ENCODE measurements around the gene NPPB. TPM values are rescaled to one million over a fixed set of nuclear protein-coding genes. Genes with fewer than 3 reads are reported as not detected.
A peak's percentile ranks its signal among the peaks of the same experiment; 100 is the strongest.

The NPPB gene
- polyA plus RNA-seq, 12 donors = not detected

DNA sequence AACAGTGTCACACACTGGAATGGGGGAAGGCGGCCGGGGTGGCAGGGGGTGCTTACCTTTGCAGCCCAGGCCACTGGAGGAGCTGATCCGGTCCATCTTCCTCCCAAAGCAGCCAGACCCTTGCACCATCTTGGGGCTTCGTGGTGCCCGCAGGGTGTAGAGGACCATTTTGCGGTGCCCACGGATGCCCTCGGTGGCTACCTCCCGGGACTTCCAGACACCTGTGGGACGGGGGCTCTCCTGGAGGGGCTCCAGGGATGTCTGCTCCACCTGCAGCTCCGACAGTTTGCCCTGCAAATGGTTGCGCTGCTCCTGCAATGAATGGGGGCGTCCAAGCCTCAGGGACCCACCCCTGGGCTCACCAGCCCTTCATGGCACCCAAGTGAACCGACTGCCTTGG is 587 bp downstream of the NPPB start:
- no peak for DNase-seq

GRCh38 chr1:11857164-11857851 is 1.4 kb downstream of the NPPB start:
- no peak for DNase-seq

GRCh38 chr1:11856698-11857097 is 2.0 kb downstream of the NPPB start:
- no peak for DNase-seq

DNA sequence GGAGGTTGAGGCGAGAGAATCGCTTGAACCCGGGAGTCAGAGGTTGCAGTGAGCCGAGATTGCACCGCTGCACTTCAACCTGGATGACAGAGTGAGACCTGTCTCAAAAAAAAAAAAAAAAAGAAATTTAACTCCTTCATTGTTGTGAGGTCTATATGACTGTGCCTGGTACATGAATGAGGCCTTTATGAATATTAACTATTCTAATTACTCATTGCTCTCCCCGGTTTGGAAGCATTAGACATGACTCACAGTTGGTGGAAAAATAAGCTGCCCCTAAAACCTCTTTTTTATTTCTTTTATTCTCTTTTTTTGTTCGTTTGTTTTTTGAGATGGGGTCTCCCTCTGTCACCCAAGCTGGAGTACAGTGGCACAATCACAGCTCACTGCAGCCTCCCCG is 3.3 kb downstream of the NPPB start:
- no peak for DNase-seq

- DNase-seq = no peak
These were observed 4.2 kb downstream of the NPPB start for GRCh38 chr1:11854519-11854918.

DNA sequence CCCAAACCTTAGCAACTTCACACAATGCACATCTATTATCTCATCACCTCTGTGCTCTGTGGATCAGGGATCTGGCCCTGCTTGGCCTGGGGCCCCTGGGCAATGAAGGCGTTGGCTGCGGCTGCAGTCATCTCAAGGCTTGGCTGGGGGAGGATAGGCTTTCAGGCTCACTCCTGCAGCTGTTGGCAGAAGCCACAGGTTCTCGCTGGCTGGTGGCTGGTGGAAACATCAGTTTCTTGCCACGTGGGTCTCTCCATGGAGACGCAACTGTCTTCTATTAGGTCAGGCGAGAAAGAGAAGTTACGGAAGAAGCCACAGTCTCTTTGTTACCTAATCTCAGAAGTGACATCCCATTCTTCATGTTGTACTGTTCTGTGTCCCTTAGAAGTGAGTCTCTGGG is 7.6 kb downstream of the NPPB start:
- DNase-seq = no peak

GRCh38 chr1:11850156-11850555 is 8.6 kb downstream of the NPPB start:
- no peak for DNase-seq

DNA sequence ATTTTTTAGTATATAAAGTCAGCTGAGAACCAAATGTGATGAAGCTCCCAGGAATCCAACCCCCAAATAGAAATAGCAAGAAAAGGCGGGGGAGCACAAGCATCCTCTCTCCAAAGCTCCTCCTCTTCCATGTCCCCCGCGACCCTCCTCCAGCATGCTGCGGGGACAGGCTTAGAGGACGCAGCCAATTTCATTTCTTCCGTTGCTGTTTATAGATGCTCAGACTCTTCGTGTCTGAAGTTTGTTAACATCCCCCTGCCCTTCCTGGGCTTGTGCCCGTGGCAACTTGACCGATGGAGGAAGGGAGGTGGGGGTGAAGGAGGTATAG is 10.4 kb downstream of the NPPB start:
- DNase-seq = no peak

- DNase-seq = no peak
These were observed 10.9 kb downstream of the NPPB start, which contains the start of gene NPPA for GRCh38 chr1:11847667-11848372. NPPA (minus strand) TSS chr1:11847783; CDS start chr1:11847684, 99 bp downstream.

GRCh38 chr1:11845641-11846335 is 13.0 kb downstream of the NPPB start:
- DNase-seq = no peak

GRCh38 chr1:11842154-11843041 is 16.3 kb downstream of the NPPB start:
- no peak for DNase-seq

DNA sequence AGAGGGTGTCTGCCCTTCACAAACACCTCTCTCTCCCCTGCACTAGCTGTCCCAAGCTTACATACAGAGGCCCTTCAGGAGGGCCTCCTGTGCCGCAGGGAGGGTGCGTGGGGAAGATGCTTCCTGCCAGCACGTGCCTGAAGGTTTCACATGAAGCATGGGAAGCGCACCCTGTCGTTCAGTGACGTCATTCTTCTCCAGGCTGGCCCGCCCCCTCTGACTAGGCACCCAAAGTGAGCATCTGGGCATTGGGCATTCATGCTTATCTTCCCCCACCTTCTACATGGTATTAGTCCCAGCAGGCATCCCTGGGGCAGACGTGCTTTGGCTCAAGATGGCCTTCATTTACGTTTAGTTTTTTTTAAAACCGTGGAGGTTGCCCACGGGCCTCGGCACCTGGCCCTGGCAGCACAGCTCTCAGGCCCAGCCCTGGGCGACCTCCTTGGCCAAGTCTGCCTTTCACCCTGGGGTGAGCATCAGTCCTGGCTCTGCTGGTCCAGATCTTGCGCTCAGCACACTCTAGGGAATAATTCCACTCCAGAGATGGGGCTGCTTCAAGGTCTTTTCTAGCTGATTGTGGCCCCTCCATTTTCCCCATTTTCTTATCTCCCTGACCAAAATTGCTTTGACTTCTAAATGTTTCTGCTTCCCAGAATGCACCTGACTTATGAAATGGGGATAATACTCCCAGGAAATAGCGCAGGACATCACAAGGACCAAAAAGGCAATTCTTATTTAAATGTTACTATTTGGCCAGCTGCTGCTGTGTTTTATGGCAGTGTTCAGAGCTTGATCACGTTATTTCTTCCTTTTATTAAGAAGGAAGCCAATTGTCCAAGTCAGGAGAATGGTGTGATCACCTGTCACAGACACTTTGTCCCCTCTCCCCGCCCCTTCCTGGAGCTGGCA is 17.2 kb downstream of the NPPB start:
- no peak for DNase-seq

DNA sequence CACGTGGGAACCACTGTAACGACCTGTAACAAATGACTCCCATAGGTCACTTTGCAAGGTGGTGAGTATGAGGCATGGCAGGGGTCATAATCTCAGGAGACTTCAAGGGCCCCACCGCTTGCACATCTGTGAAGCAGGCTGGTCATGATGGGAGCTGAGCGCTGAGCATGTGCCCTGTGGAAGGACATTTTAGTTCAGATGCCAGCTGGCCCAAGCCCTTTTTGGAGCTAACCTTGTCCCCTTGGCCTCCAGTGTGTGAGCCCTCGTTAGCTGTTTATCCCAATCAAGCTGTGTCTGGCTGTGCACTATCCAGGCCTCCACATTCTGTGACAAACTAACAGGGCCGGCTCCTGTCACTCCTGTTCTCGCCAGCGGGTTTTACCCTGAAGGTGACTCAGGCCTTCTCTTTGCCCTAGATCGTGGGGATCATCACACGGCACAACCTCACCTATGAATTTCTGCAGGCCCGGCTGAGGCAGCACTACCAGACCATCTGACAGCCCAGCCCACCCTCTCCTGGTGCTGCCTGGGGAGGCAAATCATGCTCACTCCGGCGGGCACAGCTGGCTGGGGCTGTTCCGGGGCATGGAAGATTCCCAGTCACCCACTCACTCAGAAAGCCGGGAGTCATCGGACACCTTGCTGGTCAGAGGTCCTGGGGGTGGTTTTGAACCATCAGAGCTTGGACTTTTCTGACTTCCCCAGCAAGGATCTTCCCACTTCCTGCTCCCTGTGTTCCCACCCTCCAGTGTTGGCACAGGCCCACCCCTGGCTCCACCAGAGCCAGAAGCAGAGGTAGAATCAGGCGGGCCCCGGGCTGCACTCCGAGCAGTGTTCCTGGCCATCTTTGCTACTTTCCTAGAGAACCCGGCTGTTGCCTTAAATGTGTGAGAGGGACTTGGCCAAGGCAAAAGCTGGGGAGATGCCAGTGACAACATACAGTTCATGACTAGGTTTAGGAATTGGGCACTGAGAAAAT is 18.7 kb downstream of the NPPB start:
- no peak for DNase-seq

GRCh38 chr1:11838349-11839272 is 20.1 kb downstream of the NPPB start:
- DNase-seq = peak; percentile 63

DNA sequence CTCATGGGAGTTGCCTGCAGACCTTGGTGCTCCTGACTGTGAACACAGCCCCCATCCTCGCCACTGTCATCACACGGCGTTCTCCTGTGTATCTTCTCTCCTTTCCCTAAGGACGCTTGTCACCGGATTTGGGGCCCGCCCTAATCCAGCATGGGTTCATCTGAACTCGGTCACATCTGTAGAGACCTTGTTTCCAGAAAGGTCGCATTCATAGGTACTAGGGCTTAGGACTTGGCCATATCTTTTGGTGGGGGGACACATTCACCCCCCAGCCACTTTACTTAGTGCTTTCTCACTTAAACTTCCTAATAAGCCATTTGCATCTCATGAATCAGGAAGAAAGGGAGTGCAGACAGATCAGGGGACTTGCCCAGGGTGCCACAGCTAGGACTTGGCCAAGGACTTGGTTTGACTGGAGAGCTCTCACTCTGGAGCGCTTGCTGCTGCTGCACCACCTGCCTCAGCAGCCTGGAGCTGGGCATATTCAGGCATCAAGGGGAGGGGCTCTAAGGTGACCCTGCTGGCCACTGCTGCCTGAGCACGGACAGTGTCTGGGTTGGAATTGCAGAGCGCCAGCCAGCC is 20.9 kb downstream of the NPPB start:
- DNase-seq = no peak

DNA sequence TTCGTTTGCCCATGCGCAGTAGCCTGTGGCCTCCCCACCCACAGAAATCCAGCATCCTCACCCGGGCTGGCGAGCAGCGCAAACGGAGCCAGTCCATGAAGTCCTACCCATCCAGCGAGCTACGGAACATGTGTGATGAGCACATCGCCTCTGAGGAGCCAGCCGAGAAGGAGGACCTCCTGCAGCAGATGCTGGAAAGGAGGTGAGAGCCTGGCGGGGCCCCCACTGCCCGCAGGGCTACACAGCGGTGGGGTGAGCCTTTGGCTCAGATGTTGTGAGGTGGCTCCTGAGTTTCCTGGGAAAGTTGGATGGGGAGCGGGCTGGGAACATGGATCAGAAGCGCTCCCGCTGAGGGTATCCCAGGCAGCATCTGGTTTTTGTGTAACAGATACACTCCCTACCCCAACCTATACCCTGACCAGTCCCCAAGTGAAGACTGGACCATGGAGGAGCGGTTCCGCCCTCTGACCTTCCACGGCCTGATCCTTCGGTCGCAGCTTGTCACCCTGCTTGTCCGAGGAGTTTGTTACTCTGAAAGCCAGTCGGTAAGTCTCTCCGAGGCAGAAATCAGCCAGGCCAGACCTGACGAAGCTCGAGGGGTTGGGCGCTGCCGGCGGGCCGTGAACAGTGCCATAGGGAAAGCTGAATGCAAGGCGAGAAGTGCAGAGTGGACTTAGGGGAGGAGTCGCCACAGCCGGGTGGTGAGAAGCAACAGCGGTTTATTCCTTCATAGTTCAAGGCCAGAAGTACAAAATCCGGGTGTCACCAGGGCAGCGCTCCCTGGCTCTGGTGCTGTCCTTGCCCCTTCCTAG is 21.6 kb downstream of the NPPB start:
- DNase-seq = no peak
